NCI-H2171 treated with DMSO at 0.1 percent for 48 hours (cell line): ENCODE data around the gene DGKG.

Experiments
- DNase-seq: peaks from one replicate; lab custom pipeline; 2025; lab: John Stamatoyannopoulos, UW

DGKG gene

GRCh38 chr3:186169379-186169778, 192.7 kb downstream of the DGKG start:
- no peak for DNase-seq

GRCh38 chr3:186168976-186169375, 193.1 kb downstream of the DGKG start:
- no peak for DNase-seq

GRCh38 chr3:186167646-186168395, 194.2 kb downstream of the DGKG start:
- no peak for DNase-seq

- no peak for DNase-seq
These were observed 195.3 kb downstream of the DGKG start for GRCh38 chr3:186166491-186167288.

- DNase-seq: no peak
These were observed 196.0 kb downstream of the DGKG start for GRCh38 chr3:186166036-186166435.

GRCh38 chr3:186165331-186165730, 196.7 kb downstream of the DGKG start:
- DNase-seq: no peak

GRCh38 chr3:186164696-186165095, 197.3 kb downstream of the DGKG start:
- no peak for DNase-seq

- DNase-seq: no peak
These were observed 199.8 kb downstream of the DGKG start for GRCh38 chr3:186162221-186162620.

GRCh38 chr3:186160691-186161243, 201.3 kb downstream of the DGKG start:
- no peak for DNase-seq

- DNase-seq: no peak
These were observed 207.4 kb downstream of the DGKG start for GRCh38 chr3:186154641-186155040.

GRCh38 chr3:186152889-186153292, 209.1 kb downstream of the DGKG start:
- no peak for DNase-seq

GRCh38 chr3:186152361-186152798, 209.7 kb downstream of the DGKG start:
- no peak for DNase-seq

GRCh38 chr3:186151077-186151971, 210.7 kb downstream of the DGKG start:
- no peak for DNase-seq

- no peak for DNase-seq
These were observed 211.8 kb downstream of the DGKG start for GRCh38 chr3:186150041-186150830.

GRCh38 chr3:186149319-186149960, 212.6 kb downstream of the DGKG start:
- DNase-seq: no peak

- DNase-seq: no peak
These were observed 217.8 kb downstream of the DGKG start for GRCh38 chr3:186144257-186144656.

- DNase-seq: no peak
These were observed 218.8 kb downstream of the DGKG start for GRCh38 chr3:186143250-186143649.

GRCh38 chr3:186142393-186142932, 219.6 kb downstream of the DGKG start:
- DNase-seq: no peak

- no peak for DNase-seq
These were observed 220.2 kb downstream of the DGKG start for GRCh38 chr3:186141790-186142189.

GRCh38 chr3:186138272-186138981, 223.6 kb downstream of the DGKG start:
- no peak for DNase-seq
